HepG2 (cell line): ENCODE measurements around the gene CAPN11. TPM values are rescaled to one million over a fixed set of nuclear protein-coding genes. Genes with fewer than 3 reads are reported as not detected.
A peak's percentile ranks its signal among the peaks of the same experiment; 100 is the strongest.

Source experiments
- ATF1 ChIP-seq: IDR thresholded peaks from 2 replicates; pipeline ENCODE4 v1.6.1; 2016; ENCODE audit warnings: mild to moderate bottlenecking, control low read depth
- CERS6 ChIP-seq: sonication (generic); formaldehyde crosslinking; IDR thresholded peaks from 2 replicates; pipeline ENCODE4 v1.5.0; 2020; ENCODE audit warnings: missing genetic modification reagents
- HMGXB4 ChIP-seq, 2 experiments: sonication (generic) in 1 of 2; formaldehyde crosslinking in 1 of 2; IDR thresholded peaks; 2 replicates each; pipeline versions ENCODE4 v1.4.0 to v1.6.1; 2018 to 2020; ENCODE audit warnings: missing genetic modification reagents in 2 of 2, borderline replicate concordance in 1 of 2, low read depth in 1 of 2, mild to moderate bottlenecking in 1 of 2, missing biosample characterization in 1 of 2
- KLF15 ChIP-seq: sonication (generic); formaldehyde crosslinking; IDR thresholded peaks from 2 replicates; pipeline ENCODE4 v1.8.1; 2023; ENCODE audit warnings: borderline replicate concordance, mild to moderate bottlenecking, inconsistent platforms, missing genetic modification reagents, mixed read lengths
- MED13 ChIP-seq: sonication (generic); formaldehyde crosslinking; IDR thresholded peaks from 2 replicates; pipeline ENCODE4 v1.5.0; 2020; ENCODE audit warnings: missing genetic modification reagents
- NCOA1 ChIP-seq: sonication (generic); formaldehyde crosslinking; IDR thresholded peaks from 2 replicates; pipeline ENCODE4 v1.9.0; 2021; ENCODE audit warnings: missing genetic modification reagents
- NFE2 ChIP-seq: sonication (generic); formaldehyde crosslinking; IDR thresholded peaks from 2 replicates; pipeline ENCODE4 v1.4.0; 2020; ENCODE audit warnings: missing genetic modification reagents
- NFIB ChIP-seq: sonication (generic); formaldehyde crosslinking; IDR thresholded peaks from 2 replicates; pipeline ENCODE4 v1.9.0; 2021; ENCODE audit warnings: missing genetic modification reagents, mild to moderate bottlenecking, borderline replicate concordance
- NFKBIZ ChIP-seq: IDR thresholded peaks from 2 replicates; pipeline ENCODE4 v1.6.1; 2018; ENCODE audit warnings: missing genetic modification reagents, missing compliant biosample characterization
- PHF20 ChIP-seq: sonication (generic); formaldehyde crosslinking; IDR thresholded peaks from 2 replicates; pipeline ENCODE4 v1.5.0; 2020; ENCODE audit warnings: mild to moderate bottlenecking, missing genetic modification reagents
- POGZ ChIP-seq: sonication (generic); formaldehyde crosslinking; IDR thresholded peaks from 2 replicates; pipeline ENCODE4 v1.4.0; 2020; ENCODE audit warnings: mild to moderate bottlenecking, missing genetic modification reagents
- SPEN ChIP-seq: sonication (generic); formaldehyde crosslinking; IDR thresholded peaks from 2 replicates; pipeline ENCODE4 v1.5.1; 2020; ENCODE audit warnings: low read depth, mild to moderate bottlenecking, missing genetic modification reagents
- TCF7 ChIP-seq: sonication (generic); IDR thresholded peaks from 2 replicates; pipeline ENCODE4 v1.6.1; 2016; ENCODE audit warnings: antibody characterized with exemption, low read depth
- ZNF232 ChIP-seq: sonication (generic); formaldehyde crosslinking; IDR thresholded peaks from 2 replicates; pipeline ENCODE4 v1.4.0; 2020; ENCODE audit warnings: missing genetic modification reagents, borderline replicate concordance
- ZNF260 ChIP-seq: sonication (generic); formaldehyde crosslinking; IDR thresholded peaks from 2 replicates; pipeline ENCODE4 v1.4.0; 2020; ENCODE audit warnings: missing genetic modification reagents, low read depth, mild to moderate bottlenecking, borderline replicate concordance
- ZNF326 ChIP-seq: sonication (generic); formaldehyde crosslinking; IDR thresholded peaks from 2 replicates; pipeline ENCODE4 v1.4.0; 2020; ENCODE audit warnings: missing genetic modification reagents, borderline replicate concordance
- ZNF335 ChIP-seq: sonication (generic); formaldehyde crosslinking; IDR thresholded peaks from 2 replicates; pipeline ENCODE4 v1.4.0; 2020; ENCODE audit warnings: missing genetic modification reagents
- ZNF766 ChIP-seq: sonication (generic); formaldehyde crosslinking; IDR thresholded peaks from 2 replicates; pipeline ENCODE4 v1.5.0; 2020; ENCODE audit warnings: missing genetic modification reagents, borderline replicate concordance
- ZNF772 ChIP-seq: sonication (generic); formaldehyde crosslinking; IDR thresholded peaks from 2 replicates; pipeline ENCODE4 v1.5.0; 2020; ENCODE audit warnings: mild to moderate bottlenecking, missing genetic modification reagents
- polyA plus RNA-seq, 8 experiments: library from polyadenylated mRNA; depleted of rRNA in 3 of 8; stranded (reverse) in 7 of 8; unstranded in 1 of 8; fragments of >200 nt; fragmentation: Illumina TruSeq in 4 of 8; extraction: Trizol in 4 of 8; gene quantifications; 2 replicates each; pipeline versions ENCODE4 v1.2.1 to v1.2.3, GENCODE V29; 2011 to 2016; ENCODE audit warnings: low read depth in 4 of 8, missing spikeins in 1 of 8, mixed read lengths in 1 of 8; ENCODE audit not compliant: insufficient read depth in 1 of 8
- total RNA-seq, 5 experiments: library from RNA; depleted of rRNA; stranded (reverse); fragments of >200 nt; fragmentation: Illumina TruSeq; extraction: Trizol; gene quantifications; 2 replicates each; pipeline ENCODE4 v1.2.3, GENCODE V29; 2016; ENCODE audit warnings: low read depth in 1 of 5
- TF ChIP-seq, protein P1 (sequence below): sonication (generic); formaldehyde crosslinking; IDR thresholded peaks from 2 replicates; pipeline ENCODE4 v1.8.0; 2023; ENCODE audit warnings: mild to moderate bottlenecking, missing genetic modification reagents
- TF ChIP-seq, protein P2 (sequence below): sonication (generic); formaldehyde crosslinking; IDR thresholded peaks from 2 replicates; pipeline ENCODE4 v1.9.0; 2021; ENCODE audit warnings: missing genetic modification reagents, borderline replicate concordance

Gene CAPN11
- total and polyA plus RNA-seq, 2 of the 13 experiments (the other 11 are each of a cell fraction or from before 2014, with no cell fraction given) = 0.07 to 0.11 TPM

- TF ChIP-seq NFIB (CRISPR knock-in tag) (0 out of 2 replicates have a peak, but pooled peaks have one; percentile 75), TCF7 (no peak), NCOA1 (no peak), HMGXB4 (CRISPR knock-in tag; IDR thresholded peaks at IDR 0.05; ENCODE audit: borderline replicate concordance in 1 of 2, low read depth in 1 of 2) (peak in 1 of 2 experiments; percentile 94; a peak in 2 of 4 replicates), ZNF260 (CRISPR knock-in tag) (no peak), ZNF232 (CRISPR knock-in tag) (no peak), POGZ (CRISPR knock-in tag) (0 out of 2 replicates have a peak, but pooled peaks have one; percentile 14), KLF15 (0 out of 2 replicates have a peak, but pooled peaks have one; percentile 54), NFE2 (CRISPR knock-in tag) (no peak), NFKBIZ (no peak), PHF20 (CRISPR knock-in tag) (no peak), ZNF326 (CRISPR knock-in tag) (no peak), CERS6 (no peak), ZNF772 (CRISPR knock-in tag) (peak; percentile 52; the same call in 1 of the 2 replicates), ATF1 (CRISPR knock-in tag) (no peak), ZNF766 (CRISPR knock-in tag) (no peak), ZNF335 (CRISPR knock-in tag) (no peak), MED13 (CRISPR knock-in tag) (0 out of 2 replicates have a peak, but pooled peaks have one; percentile 36), SPEN (no peak; the same call in 1 of the 2 replicates)
- TF ChIP-seq, protein P1, sequence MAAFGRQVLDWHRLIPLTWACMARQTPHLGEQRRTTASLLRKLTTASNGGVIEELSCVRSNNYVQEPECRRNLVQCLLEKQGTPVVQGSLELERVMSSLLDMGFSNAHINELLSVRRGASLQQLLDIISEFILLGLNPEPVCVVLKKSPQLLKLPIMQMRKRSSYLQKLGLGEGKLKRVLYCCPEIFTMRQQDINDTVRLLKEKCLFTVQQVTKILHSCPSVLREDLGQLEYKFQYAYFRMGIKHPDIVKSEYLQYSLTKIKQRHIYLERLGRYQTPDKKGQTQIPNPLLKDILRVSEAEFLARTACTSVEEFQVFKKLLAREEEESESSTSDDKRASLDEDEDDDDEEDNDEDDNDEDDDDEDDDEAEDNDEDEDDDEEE (CRISPR knock-in tag) = 0 out of 2 replicates have a peak, but pooled peaks have one; percentile 83
- TF ChIP-seq, protein P2, sequence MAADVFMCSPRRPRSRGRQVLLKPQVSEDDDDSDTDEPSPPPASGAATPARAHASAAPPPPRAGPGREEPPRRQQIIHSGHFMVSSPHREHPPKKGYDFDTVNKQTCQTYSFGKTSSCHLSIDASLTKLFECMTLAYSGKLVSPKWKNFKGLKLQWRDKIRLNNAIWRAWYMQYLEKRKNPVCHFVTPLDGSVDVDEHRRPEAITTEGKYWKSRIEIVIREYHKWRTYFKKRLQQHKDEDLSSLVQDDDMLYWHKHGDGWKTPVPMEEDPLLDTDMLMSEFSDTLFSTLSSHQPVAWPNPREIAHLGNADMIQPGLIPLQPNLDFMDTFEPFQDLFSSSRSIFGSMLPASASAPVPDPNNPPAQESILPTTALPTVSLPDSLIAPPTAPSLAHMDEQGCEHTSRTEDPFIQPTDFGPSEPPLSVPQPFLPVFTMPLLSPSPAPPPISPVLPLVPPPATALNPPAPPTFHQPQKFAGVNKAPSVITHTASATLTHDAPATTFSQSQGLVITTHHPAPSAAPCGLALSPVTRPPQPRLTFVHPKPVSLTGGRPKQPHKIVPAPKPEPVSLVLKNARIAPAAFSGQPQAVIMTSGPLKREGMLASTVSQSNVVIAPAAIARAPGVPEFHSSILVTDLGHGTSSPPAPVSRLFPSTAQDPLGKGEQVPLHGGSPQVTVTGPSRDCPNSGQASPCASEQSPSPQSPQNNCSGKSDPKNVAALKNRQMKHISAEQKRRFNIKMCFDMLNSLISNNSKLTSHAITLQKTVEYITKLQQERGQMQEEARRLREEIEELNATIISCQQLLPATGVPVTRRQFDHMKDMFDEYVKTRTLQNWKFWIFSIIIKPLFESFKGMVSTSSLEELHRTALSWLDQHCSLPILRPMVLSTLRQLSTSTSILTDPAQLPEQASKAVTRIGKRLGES (CRISPR knock-in tag) = no peak
Measured at GRCh38 chr6:44128020-44128917, 30.4 kb upstream of the CAPN11 start (continued).
